IPS-20b (cell line): Measurements from ENCODE around the gene PANX2.

Experiments
- H3K27ac ChIP-seq: one replicate; pipeline ENCODE4 v1.5.1; 2013; ENCODE audit warnings: low read length
- H3K27me3 ChIP-seq: 2 replicates; pipeline ENCODE4 v1.6.1; 2013; ENCODE audit warnings: mild to moderate bottlenecking, low read length, inconsistent platforms; ENCODE audit not compliant: insufficient read depth
- H3K36me3 ChIP-seq: 2 replicates; pipeline ENCODE4 v1.6.1; 2013; ENCODE audit warnings: low read depth, mild to moderate bottlenecking, inconsistent platforms, low read length, moderate library complexity; ENCODE audit not compliant: insufficient read depth
- H3K4me1 ChIP-seq: 2 replicates; pipeline ENCODE4 v1.6.1; 2013; ENCODE audit warnings: mild to moderate bottlenecking, control low read depth, inconsistent platforms, low read length, moderate library complexity; ENCODE audit not compliant: insufficient read depth
- H3K4me3 ChIP-seq: 2 replicates; pipeline ENCODE4 v1.5.1; 2013; ENCODE audit warnings: mild to moderate bottlenecking, low read length, inconsistent platforms
- H3K9ac ChIP-seq: 2 replicates; pipeline ENCODE4 v1.6.1; 2013; ENCODE audit warnings: low read depth, mild to moderate bottlenecking, inconsistent platforms, low read length, moderate library complexity
- H3K9me3 ChIP-seq: 2 replicates; pipeline ENCODE4 v1.6.1; 2013; ENCODE audit warnings: mild to moderate bottlenecking, low read depth, low read length, inconsistent platforms; ENCODE audit not compliant: insufficient read depth

PANX2 gene

GRCh38 chr22:50208430-50208938 is 38.0 kb downstream of the PANX2 start:
- no peak overlapping the region for H3K4me3 ChIP-seq
- peaks cover 44% of the 10 kb centered on the region for H3K36me3 ChIP-seq
- H3K9ac ChIP-seq, result no peak overlapping the region
- H3K9me3 ChIP-seq, result peaks cover 6% of the 10 kb centered on the region; the same call in 1 of the 2 replicates
- H3K4me1 ChIP-seq, result no peaks in the 10 kb centered on the region
- H3K27me3 ChIP-seq, result no peaks in the 10 kb centered on the region
- no peak overlapping the region for H3K27ac ChIP-seq

GRCh38 chr22:50208939-50209892 is 38.7 kb downstream of the PANX2 start:
- Histone ChIP-seq H3K4me3 (no peak overlapping the region), H3K9ac (no peak overlapping the region), H3K4me1 (no peaks in the 10 kb centered on the region), H3K36me3 (peaks cover 42% of the 10 kb centered on the region), H3K9me3 (peaks cover 6% of the 10 kb centered on the region; the same call in 1 of the 2 replicates), H3K27ac (no peak overlapping the region), H3K27me3 (no peaks in the 10 kb centered on the region)

- peaks cover 6% of the 10 kb centered on the region; the same call in 1 of the 2 replicates for H3K9me3 ChIP-seq
- no peak overlapping the region for H3K27ac ChIP-seq
- no peak overlapping the region for H3K9ac ChIP-seq
- H3K4me3 ChIP-seq, result no peak overlapping the region
- H3K27me3 ChIP-seq, result no peaks in the 10 kb centered on the region
- H3K4me1 ChIP-seq, result no peaks in the 10 kb centered on the region
- H3K36me3 ChIP-seq, result peaks cover 46% of the 10 kb centered on the region
Observed at GRCh38 chr22:50209893-50210292, 39.4 kb downstream of the PANX2 start.

GRCh38 chr22:50210378-50211139 is 40.0 kb downstream of the PANX2 start:
- H3K27ac ChIP-seq, result no peak overlapping the region
- peaks cover 6% of the 10 kb centered on the region; the same call in 1 of the 2 replicates for H3K9me3 ChIP-seq
- no peaks in the 10 kb centered on the region for H3K4me1 ChIP-seq
- no peak overlapping the region for H3K4me3 ChIP-seq
- no peak overlapping the region for H3K9ac ChIP-seq
- peaks cover 51% of the 10 kb centered on the region for H3K36me3 ChIP-seq
- no peaks in the 10 kb centered on the region for H3K27me3 ChIP-seq

GRCh38 chr22:50211147-50211546 is 40.6 kb downstream of the PANX2 start:
- Histone ChIP-seq H3K27ac (no peak overlapping the region), H3K36me3 (peaks cover 54% of the 10 kb centered on the region), H3K9me3 (peaks cover 6% of the 10 kb centered on the region; the same call in 1 of the 2 replicates), H3K4me1 (no peaks in the 10 kb centered on the region), H3K9ac (no peak overlapping the region), H3K27me3 (no peaks in the 10 kb centered on the region), H3K4me3 (no peak overlapping the region)

- H3K27me3 ChIP-seq, result no peaks in the 10 kb centered on the region
- H3K27ac ChIP-seq, result no peak overlapping the region
- H3K36me3 ChIP-seq, result peaks cover 67% of the 10 kb centered on the region
- H3K4me1 ChIP-seq, result no peaks in the 10 kb centered on the region
- no peak overlapping the region for H3K9ac ChIP-seq
- H3K4me3 ChIP-seq, result no peak overlapping the region
- peaks cover 6% of the 10 kb centered on the region; the same call in 1 of the 2 replicates for H3K9me3 ChIP-seq
Observed at GRCh38 chr22:50213263-50213662, 42.7 kb downstream of the PANX2 start.

- Histone ChIP-seq H3K27me3 (no peaks in the 10 kb centered on the region), H3K4me1 (no peaks in the 10 kb centered on the region), H3K4me3 (no peak overlapping the region), H3K27ac (no peak overlapping the region), H3K36me3 (peaks cover 75% of the 10 kb centered on the region), H3K9me3 (peaks cover 6% of the 10 kb centered on the region; the same call in 1 of the 2 replicates), H3K9ac (no peak overlapping the region)
Observed at GRCh38 chr22:50215297-50216054, 44.9 kb downstream of the PANX2 start.

- H3K9ac ChIP-seq, result no peak overlapping the region
- no peaks in the 10 kb centered on the region for H3K27me3 ChIP-seq
- H3K4me1 ChIP-seq, result no peaks in the 10 kb centered on the region
- H3K27ac ChIP-seq, result no peak overlapping the region
- H3K36me3 ChIP-seq, result peaks cover 75% of the 10 kb centered on the region
- H3K9me3 ChIP-seq, result peaks cover 6% of the 10 kb centered on the region; the same call in 1 of the 2 replicates
- H3K4me3 ChIP-seq, result no peak overlapping the region
Observed at GRCh38 chr22:50216055-50216683, 45.6 kb downstream of the PANX2 start.

GRCh38 chr22:50216684-50217520 is 46.4 kb downstream of the PANX2 start:
- H3K27ac ChIP-seq, result no peak overlapping the region
- H3K9ac ChIP-seq, result no peak overlapping the region
- H3K9me3 ChIP-seq, result peaks cover 6% of the 10 kb centered on the region; the same call in 1 of the 2 replicates
- no peak overlapping the region for H3K4me3 ChIP-seq
- no peaks in the 10 kb centered on the region for H3K27me3 ChIP-seq
- H3K4me1 ChIP-seq, result no peaks in the 10 kb centered on the region
- peaks cover 75% of the 10 kb centered on the region for H3K36me3 ChIP-seq

- no peaks in the 10 kb centered on the region for H3K9me3 ChIP-seq
Observed at GRCh38 chr22:50217543-50218152, 47.1 kb downstream of the PANX2 start.

More at GRCh38 chr22:50217543-50218152, 47.1 kb downstream of the PANX2 start:
- Histone ChIP-seq H3K27ac (no peak overlapping the region), H3K4me1 (no peaks in the 10 kb centered on the region), H3K9ac (no peak overlapping the region), H3K27me3 (no peaks in the 10 kb centered on the region), H3K36me3 (peaks cover 75% of the 10 kb centered on the region), H3K4me3 (no peak overlapping the region)
